GM12878 (cell line): ENCODE measurements around the gene VTI1A.

Source experiments
- CHD1 ChIP-seq: IDR thresholded peaks from 2 replicates; pipeline ENCODE4 v1.6.1; 2012; ENCODE audit warnings: low read depth, low read length, improper control_type of control experiment
- EZH2 ChIP-seq: IDR thresholded peaks from 2 replicates; pipeline ENCODE4 v1.6.1; 2012; ENCODE audit warnings: low read depth, mild to moderate bottlenecking, control low read depth, inconsistent platforms, low read length, borderline replicate concordance; ENCODE audit not compliant: control insufficient read depth
- POU2F2 ChIP-seq: IDR thresholded peaks from 3 replicates; pipeline ENCODE4 v1.6.1; 2011; ENCODE audit warnings: low read depth, mild to moderate bottlenecking, low read length, borderline replicate concordance

DNA sequence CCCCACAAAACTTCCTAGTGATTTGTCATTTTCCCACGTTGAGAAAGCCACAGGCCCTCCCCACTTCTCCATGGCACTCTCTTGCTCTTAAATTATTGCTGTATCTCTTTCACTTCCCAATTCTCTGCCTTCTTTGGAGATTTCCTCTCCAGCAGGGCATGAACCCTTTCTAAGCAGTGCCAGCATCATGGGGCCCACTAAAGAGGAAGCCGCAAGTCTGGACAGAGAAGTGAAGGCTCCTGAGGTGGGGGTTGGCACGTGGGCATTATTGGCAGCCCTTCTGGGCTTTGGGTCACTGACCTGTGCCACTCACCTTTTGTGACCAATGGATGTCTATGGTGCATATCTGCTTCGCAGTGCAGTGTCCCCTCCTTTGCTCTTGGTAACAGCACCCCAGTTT, 405.3 kb downstream of the VTI1A start:
- TF ChIP-seq EZH2, result no peak
- no peak for TF ChIP-seq CHD1
- TF ChIP-seq POU2F2, result no peak
